ENCODE data around the gene CEP152.

GRCh38 chr15:48765022-48765421 lies 45.8 kb downstream of the CEP152 start:
- TF ChIP-seq CTCF (IDR thresholded peaks at IDR 0.05): no peak
- TF ChIP-seq POLR2A (IDR thresholded peaks at IDR 0.05): no peak
